Measurements from ENCODE around the gene SNTG2.

SNTG2 gene

GRCh38 chr2:951224-952006, 766 bp downstream of the SNTG2 start:
- in situ Hi-C loops (cut with MboI; ENCODE audit: low sequenced_read_pairs), result no loop called here

- in situ Hi-C loops (cut with MboI; ENCODE audit: low sequenced_read_pairs), result no loop called here
These were observed 2.8 kb downstream of the SNTG2 start for GRCh38 chr2:953408-953807.

GRCh38 chr2:953975-954686, 3.5 kb downstream of the SNTG2 start:
- in situ Hi-C loops (cut with MboI; ENCODE audit: low sequenced_read_pairs), result no loop called here

- in situ Hi-C loops (cut with MboI; ENCODE audit: low sequenced_read_pairs), result no loop called here
These were observed 4.0 kb downstream of the SNTG2 start for GRCh38 chr2:954687-955000.

- in situ Hi-C loops (cut with MboI; ENCODE audit: low sequenced_read_pairs), result no loop called here
These were observed 5.4 kb downstream of the SNTG2 start for GRCh38 chr2:955829-956731.

- in situ Hi-C loops (cut with MboI; ENCODE audit: low sequenced_read_pairs), result no loop called here
These were observed 8.8 kb downstream of the SNTG2 start for GRCh38 chr2:959457-959856.

GRCh38 chr2:960061-960736, 9.6 kb downstream of the SNTG2 start:
- in situ Hi-C loops (cut with MboI; ENCODE audit: low sequenced_read_pairs), result no loop called here

GRCh38 chr2:961786-962185, 11.1 kb downstream of the SNTG2 start:
- in situ Hi-C loops (cut with MboI; ENCODE audit: low sequenced_read_pairs), result no loop called here

- in situ Hi-C loops (cut with MboI; ENCODE audit: low sequenced_read_pairs), result no loop called here
These were observed 13.2 kb downstream of the SNTG2 start for GRCh38 chr2:963876-964275.

- in situ Hi-C loops (cut with MboI; ENCODE audit: low sequenced_read_pairs), result no loop called here
These were observed 13.9 kb downstream of the SNTG2 start for GRCh38 chr2:964562-964961.

GRCh38 chr2:965640-966147, 15.0 kb downstream of the SNTG2 start:
- in situ Hi-C loops (cut with MboI; ENCODE audit: low sequenced_read_pairs), result no loop called here

GRCh38 chr2:973129-973528, 22.5 kb downstream of the SNTG2 start:
- in situ Hi-C loops (cut with MboI; ENCODE audit: low sequenced_read_pairs), result no loop called here

- in situ Hi-C loops (cut with MboI; ENCODE audit: low sequenced_read_pairs), result no loop called here
These were observed 23.4 kb downstream of the SNTG2 start for GRCh38 chr2:974054-974453.

GRCh38 chr2:974502-974901, 23.9 kb downstream of the SNTG2 start:
- in situ Hi-C loops (cut with MboI; ENCODE audit: low sequenced_read_pairs), result no loop called here

GRCh38 chr2:975095-975494, 24.4 kb downstream of the SNTG2 start:
- in situ Hi-C loops (cut with MboI; ENCODE audit: low sequenced_read_pairs), result no loop called here

GRCh38 chr2:979069-979928, 28.6 kb downstream of the SNTG2 start:
- in situ Hi-C loops (cut with MboI; ENCODE audit: low sequenced_read_pairs), result no loop called here

GRCh38 chr2:980176-980575, 29.5 kb downstream of the SNTG2 start:
- in situ Hi-C loops (cut with MboI; ENCODE audit: low sequenced_read_pairs), result no loop called here

- in situ Hi-C loops (cut with MboI; ENCODE audit: low sequenced_read_pairs), result no loop called here
These were observed 30.6 kb downstream of the SNTG2 start for GRCh38 chr2:981258-981657.

GRCh38 chr2:981759-982158, 31.1 kb downstream of the SNTG2 start:
- in situ Hi-C loops (cut with MboI; ENCODE audit: low sequenced_read_pairs), result no loop called here

- in situ Hi-C loops (cut with MboI; ENCODE audit: low sequenced_read_pairs), result no loop called here
These were observed 34.8 kb downstream of the SNTG2 start for GRCh38 chr2:985317-985898.
